Fibroblast of skin of left biceps (primary cell): Measurements from ENCODE around the gene NCBP3.
"Not testable (repeated sequence)": the region's sequence is repeated elsewhere in the genome, so short reads cannot be mapped to it uniquely, and the experiment has no call there.

Source experiments
- DNase-seq, 2 experiments: peaks; one replicate each; pipeline ENCODE4 v3.0.0-alpha.2; 2013; ENCODE audit warnings: low read depth in 2 of 2

NCBP3 gene

GRCh38 chr17:3793258-3793657, 52.8 kb downstream of the NCBP3 start:
- not testable (repeated sequence) for DNase-seq

- DNase-seq, result no peak
These were observed 53.6 kb downstream of the NCBP3 start for GRCh38 chr17:3792481-3792880.

- no peak for DNase-seq
These were observed 57.8 kb downstream of the NCBP3 start for GRCh38 chr17:3788200-3788599.

GRCh38 chr17:3785323-3785722, 60.7 kb downstream of the NCBP3 start:
- DNase-seq, result not testable (repeated sequence)

GRCh38 chr17:3782751-3783150, 63.3 kb downstream of the NCBP3 start:
- no peak for DNase-seq

GRCh38 chr17:3780986-3781385, 65.1 kb downstream of the NCBP3 start:
- DNase-seq, result no peak

- DNase-seq, result no peak
These were observed 68.5 kb downstream of the NCBP3 start for GRCh38 chr17:3777366-3778120.

GRCh38 chr17:3773966-3774365, 72.1 kb downstream of the NCBP3 start:
- no peak for DNase-seq

GRCh38 chr17:3773511-3773910, 72.5 kb downstream of the NCBP3 start:
- no peak for DNase-seq

- no peak for DNase-seq
These were observed 73.3 kb downstream of the NCBP3 start for GRCh38 chr17:3772764-3773163.

- DNase-seq, result no peak
These were observed 74.9 kb downstream of the NCBP3 start for GRCh38 chr17:3771140-3771539.

- no peak for DNase-seq
These were observed 75.6 kb downstream of the NCBP3 start for GRCh38 chr17:3770466-3770865.

- no peak for DNase-seq
These were observed 77.3 kb downstream of the NCBP3 start for GRCh38 chr17:3768769-3769168.

GRCh38 chr17:3768341-3768740, 77.7 kb downstream of the NCBP3 start:
- DNase-seq, result no peak

- no peak for DNase-seq
These were observed 79.3 kb downstream of the NCBP3 start for GRCh38 chr17:3766779-3767178.

GRCh38 chr17:3765981-3766380, 80.1 kb downstream of the NCBP3 start:
- no peak for DNase-seq

- no peak for DNase-seq
These were observed 82.3 kb downstream of the NCBP3 start for GRCh38 chr17:3763777-3764170.

- DNase-seq, result no peak
These were observed 82.9 kb downstream of the NCBP3 start for GRCh38 chr17:3762922-3763776.

- DNase-seq, result no peak
These were observed 84.1 kb downstream of the NCBP3 start for GRCh38 chr17:3761918-3762380.

GRCh38 chr17:3761036-3761917, 84.8 kb downstream of the NCBP3 start:
- DNase-seq, result no peak

GRCh38 chr17:3759597-3760216, 86.3 kb downstream of the NCBP3 start:
- no peak for DNase-seq
